Muscle layer of colon (tissue), 2 donors: ENCODE measurements around the gene SLC23A2.
"Not testable (repeated sequence)": the region's sequence is repeated elsewhere in the genome, so short reads cannot be mapped to it uniquely, and the experiment has no call there.

Experiments
- H3K27ac ChIP-seq: one replicate; pipeline ENCODE4 v1.7.0; 2013; ENCODE audit warnings: low read depth, mild to moderate bottlenecking, low read length, moderate library complexity
- H3K27me3 ChIP-seq, 2 donors: one replicate each; pipeline ENCODE4 v1.7.0; 2013; ENCODE audit warnings: low read length in 2 of 2, mild to moderate bottlenecking in 2 of 2; ENCODE audit not compliant: insufficient read depth in 2 of 2, control insufficient read depth in 1 of 2
- H3K36me3 ChIP-seq: one replicate; pipeline ENCODE4 v1.7.0; 2013; ENCODE audit warnings: mild to moderate bottlenecking, low read length; ENCODE audit not compliant: insufficient read depth
- H3K4me1 ChIP-seq: one replicate; pipeline ENCODE4 v1.7.0; 2013; ENCODE audit warnings: mild to moderate bottlenecking, low read length; ENCODE audit not compliant: insufficient read depth
- H3K4me3 ChIP-seq, 2 donors: one replicate each; pipeline ENCODE4 v1.7.0; 2013; ENCODE audit warnings: low read length in 2 of 2, low read depth in 1 of 2, mild to moderate bottlenecking in 1 of 2, moderate library complexity in 1 of 2
- H3K9ac ChIP-seq: one replicate; pipeline ENCODE4 v1.7.0; 2013; ENCODE audit warnings: low read length
- H3K9me3 ChIP-seq: one replicate; pipeline ENCODE4 v1.7.0; 2013; ENCODE audit warnings: mild to moderate bottlenecking, low read length
- donor health status: abdominal sarcoma.
- donor health status: Adenocarcinoma of cecum.

The SLC23A2 gene

GRCh38 chr20:5031701-5032100 is 30.4 kb upstream of the SLC23A2 start:
- not testable (repeated sequence) for H3K27ac ChIP-seq, H3K36me3 ChIP-seq, H3K4me3 ChIP-seq, H3K27me3 ChIP-seq, H3K9me3 ChIP-seq, H3K9ac ChIP-seq, H3K4me1 ChIP-seq

- no peak overlapping the region for H3K9ac ChIP-seq
- no peaks in the 10 kb centered on the region for H3K27me3 ChIP-seq
- no peak overlapping the region for H3K27ac ChIP-seq
- no peaks in the 10 kb centered on the region for H3K36me3 ChIP-seq
- no peak overlapping the region for H3K4me3 ChIP-seq
- no peaks in the 10 kb centered on the region for H3K9me3 ChIP-seq
- H3K4me1 ChIP-seq, result no peaks in the 10 kb centered on the region
Observed at GRCh38 chr20:5031206-5031557, 29.9 kb upstream of the SLC23A2 start.

- H3K9me3 ChIP-seq, result no peaks in the 10 kb centered on the region
- H3K4me3 ChIP-seq, result no peak overlapping the region
- H3K27me3 ChIP-seq, result no peaks in the 10 kb centered on the region
- H3K36me3 ChIP-seq, result no peaks in the 10 kb centered on the region
- H3K27ac ChIP-seq, result no peak overlapping the region
- no peak overlapping the region for H3K9ac ChIP-seq
- no peaks in the 10 kb centered on the region for H3K4me1 ChIP-seq
Observed at GRCh38 chr20:5030348-5031205, 29.3 kb upstream of the SLC23A2 start.

GRCh38 chr20:5028258-5029059 is 27.1 kb upstream of the SLC23A2 start:
- H3K4me3 ChIP-seq, H3K9me3 ChIP-seq, H3K4me1 ChIP-seq, H3K36me3 ChIP-seq, H3K9ac ChIP-seq, H3K27me3 ChIP-seq, H3K27ac ChIP-seq: not testable (repeated sequence)

- H3K27ac ChIP-seq, result no peak overlapping the region
- no peaks in the 10 kb centered on the region for H3K27me3 ChIP-seq
- no peak overlapping the region for H3K4me3 ChIP-seq
- H3K4me1 ChIP-seq, result no peaks in the 10 kb centered on the region
- H3K36me3 ChIP-seq, result no peaks in the 10 kb centered on the region
- H3K9ac ChIP-seq, result no peak overlapping the region
- no peaks in the 10 kb centered on the region for H3K9me3 ChIP-seq
Observed at GRCh38 chr20:5024982-5025381, 23.7 kb upstream of the SLC23A2 start.

- Histone ChIP-seq H3K9ac (no peak overlapping the region), H3K27me3 (no peaks in the 10 kb centered on the region), H3K36me3 (no peaks in the 10 kb centered on the region), H3K27ac (no peak overlapping the region), H3K9me3 (no peaks in the 10 kb centered on the region), H3K4me3 (no peak overlapping the region), H3K4me1 (no peaks in the 10 kb centered on the region)
Observed at GRCh38 chr20:5024103-5024502, 22.8 kb upstream of the SLC23A2 start.

GRCh38 chr20:5023171-5023570 is 21.9 kb upstream of the SLC23A2 start:
- not testable (repeated sequence) for H3K36me3 ChIP-seq, H3K27me3 ChIP-seq, H3K9me3 ChIP-seq, H3K27ac ChIP-seq, H3K9ac ChIP-seq, H3K4me3 ChIP-seq, H3K4me1 ChIP-seq

GRCh38 chr20:5020760-5021159 is 19.4 kb upstream of the SLC23A2 start:
- Histone ChIP-seq H3K27ac (no peak overlapping the region), H3K36me3 (no peaks in the 10 kb centered on the region), H3K9ac (no peak overlapping the region), H3K27me3 (no peaks in the 10 kb centered on the region), H3K4me1 (no peaks in the 10 kb centered on the region), H3K9me3 (no peaks in the 10 kb centered on the region), H3K4me3 (no peak overlapping the region)

GRCh38 chr20:5013682-5014447 is 12.6 kb upstream of the SLC23A2 start:
- H3K9ac ChIP-seq, result no peak overlapping the region
- no peaks in the 10 kb centered on the region for H3K9me3 ChIP-seq
- no peak overlapping the region for H3K27ac ChIP-seq
- no peaks in the 10 kb centered on the region for H3K27me3 ChIP-seq
- H3K4me1 ChIP-seq, result no peaks in the 10 kb centered on the region
- H3K4me3 ChIP-seq, result no peak overlapping the region
- no peaks in the 10 kb centered on the region for H3K36me3 ChIP-seq

GRCh38 chr20:5008759-5009158 is 7.4 kb upstream of the SLC23A2 start:
- Histone ChIP-seq H3K9ac (no peak overlapping the region), H3K36me3 (no peaks in the 10 kb centered on the region), H3K4me1 (no peaks in the 10 kb centered on the region), H3K27ac (no peak overlapping the region), H3K4me3 (no peak overlapping the region), H3K27me3 (no peaks in the 10 kb centered on the region), H3K9me3 (no peaks in the 10 kb centered on the region)

- no peaks in the 10 kb centered on the region for H3K27me3 ChIP-seq
- no peak overlapping the region for H3K27ac ChIP-seq
- no peaks in the 10 kb centered on the region for H3K9me3 ChIP-seq
- peaks cover 2% of the 10 kb centered on the region for H3K4me1 ChIP-seq
- H3K36me3 ChIP-seq, result no peaks in the 10 kb centered on the region
- H3K4me3 ChIP-seq, result no peak overlapping the region
- no peak overlapping the region for H3K9ac ChIP-seq
Observed at GRCh38 chr20:5005326-5005725, 4.0 kb upstream of the SLC23A2 start.
